Islet of Langerhans (tissue), 1 donor: ENCODE data around the gene MATN4.

Source experiments
- FAIRE-seq: peaks from one replicate; lab custom pipeline; 2011; peaks lifted over from hg19 to GRCh38; lab: Jason Lieb, UNC

The MATN4 gene

DNA sequence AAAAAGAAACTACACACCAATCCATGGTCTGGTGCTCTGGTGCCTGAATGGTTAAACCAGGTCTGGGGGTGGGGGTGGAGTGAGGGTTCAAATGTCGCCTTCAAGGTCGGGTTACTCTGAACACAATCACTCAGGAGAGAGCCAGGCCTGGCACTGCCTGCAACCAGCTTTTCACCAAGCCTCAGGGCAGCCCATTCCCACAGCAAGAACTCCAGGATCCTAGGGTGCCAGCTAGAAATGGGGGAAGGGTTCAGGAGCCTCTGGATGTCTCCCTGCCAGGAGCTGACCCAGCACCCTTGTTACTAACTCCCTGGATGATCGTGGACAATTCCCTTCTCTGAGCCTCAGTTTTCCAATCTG, 33.5 kb upstream of the MATN4 start:
- no peak for FAIRE-seq

DNA sequence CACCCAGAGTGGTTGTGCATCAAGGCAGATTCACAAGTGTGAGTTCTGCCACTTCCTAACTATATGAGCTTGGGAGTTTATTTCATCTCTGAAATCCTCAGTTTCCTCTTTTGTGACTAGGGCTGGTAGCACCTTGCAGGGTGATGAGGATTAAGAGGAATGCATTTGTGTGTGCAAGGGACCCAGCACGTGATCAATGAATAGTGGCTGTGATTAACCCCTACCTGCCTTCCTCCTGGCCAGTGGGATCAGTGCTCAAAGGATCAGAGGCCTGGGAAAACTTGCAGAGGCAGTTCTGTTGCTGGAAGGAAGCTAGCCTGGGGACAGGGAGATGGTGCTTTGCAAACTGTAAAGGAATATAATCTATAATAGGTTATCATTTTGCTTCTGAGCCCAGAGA, 32.9 kb upstream of the MATN4 start:
- no peak for FAIRE-seq

DNA sequence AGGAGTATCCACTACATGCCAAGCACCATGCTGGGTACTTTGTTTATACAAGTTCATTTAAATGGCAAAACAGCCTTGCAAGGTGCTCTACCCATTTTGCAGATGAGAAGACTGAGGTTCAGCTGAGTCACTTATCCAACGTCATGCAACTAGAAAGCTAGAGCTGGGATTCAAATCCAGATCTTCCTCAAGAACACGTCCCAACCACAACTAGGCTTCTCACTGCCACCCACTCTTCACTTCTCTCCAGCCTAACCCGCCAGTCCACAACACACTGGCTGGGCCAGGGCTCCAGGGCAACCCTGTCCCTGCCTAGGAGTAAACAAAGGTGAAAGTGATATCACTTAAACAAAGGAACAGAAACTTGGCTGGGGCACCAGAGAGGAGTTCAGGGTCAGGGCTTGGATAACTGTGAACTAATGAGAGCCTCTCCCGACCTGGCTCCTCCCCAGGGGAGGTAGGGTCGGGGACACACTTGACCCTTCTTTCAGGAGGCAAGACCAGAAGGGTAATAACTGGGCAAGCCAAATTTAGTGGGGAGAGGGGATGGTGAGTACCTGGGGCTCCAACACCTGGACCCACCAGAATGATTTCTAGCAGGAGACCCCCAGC, 32.2 kb upstream of the MATN4 start:
- FAIRE-seq: no peak

DNA sequence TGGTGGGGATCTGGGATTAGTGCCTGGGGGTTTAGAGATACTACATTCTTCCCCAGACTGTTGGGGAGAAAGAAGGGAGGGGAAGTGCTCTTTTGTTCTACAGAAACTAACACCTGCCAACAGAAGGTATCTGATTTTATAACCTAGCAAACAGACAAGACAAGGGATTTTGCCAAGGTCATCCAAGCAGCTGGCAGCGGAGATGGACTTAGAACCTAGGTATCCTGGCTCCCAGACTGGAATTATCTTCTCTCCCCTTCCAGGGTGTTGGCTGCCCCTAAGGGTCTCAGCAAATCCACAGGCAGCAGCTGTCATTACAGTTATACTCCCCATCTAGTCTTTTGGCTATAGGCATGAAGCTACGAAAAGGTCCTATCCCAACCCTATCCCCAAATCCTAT, 31.7 kb upstream of the MATN4 start:
- no peak for FAIRE-seq

DNA sequence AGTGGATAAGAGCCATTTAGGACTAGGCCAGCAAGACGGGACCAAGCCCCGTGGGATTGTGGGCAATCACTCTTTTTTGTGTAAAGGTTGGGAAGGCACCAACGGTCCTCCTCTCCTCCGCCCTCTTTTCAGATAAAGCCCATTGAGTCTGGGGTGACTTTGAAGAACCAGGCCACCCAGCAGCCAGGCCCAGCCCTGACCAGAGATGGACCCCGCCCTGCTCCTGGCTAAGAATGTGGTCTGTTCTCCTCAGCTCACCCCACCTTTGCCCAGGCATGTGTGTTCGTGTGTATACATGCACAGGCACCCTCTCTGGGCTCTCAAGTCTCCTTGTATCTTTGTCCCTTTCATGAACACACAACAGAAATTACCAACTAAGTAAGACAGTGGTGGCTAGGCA, 31.0 kb upstream of the MATN4 start:
- FAIRE-seq: no peak

DNA sequence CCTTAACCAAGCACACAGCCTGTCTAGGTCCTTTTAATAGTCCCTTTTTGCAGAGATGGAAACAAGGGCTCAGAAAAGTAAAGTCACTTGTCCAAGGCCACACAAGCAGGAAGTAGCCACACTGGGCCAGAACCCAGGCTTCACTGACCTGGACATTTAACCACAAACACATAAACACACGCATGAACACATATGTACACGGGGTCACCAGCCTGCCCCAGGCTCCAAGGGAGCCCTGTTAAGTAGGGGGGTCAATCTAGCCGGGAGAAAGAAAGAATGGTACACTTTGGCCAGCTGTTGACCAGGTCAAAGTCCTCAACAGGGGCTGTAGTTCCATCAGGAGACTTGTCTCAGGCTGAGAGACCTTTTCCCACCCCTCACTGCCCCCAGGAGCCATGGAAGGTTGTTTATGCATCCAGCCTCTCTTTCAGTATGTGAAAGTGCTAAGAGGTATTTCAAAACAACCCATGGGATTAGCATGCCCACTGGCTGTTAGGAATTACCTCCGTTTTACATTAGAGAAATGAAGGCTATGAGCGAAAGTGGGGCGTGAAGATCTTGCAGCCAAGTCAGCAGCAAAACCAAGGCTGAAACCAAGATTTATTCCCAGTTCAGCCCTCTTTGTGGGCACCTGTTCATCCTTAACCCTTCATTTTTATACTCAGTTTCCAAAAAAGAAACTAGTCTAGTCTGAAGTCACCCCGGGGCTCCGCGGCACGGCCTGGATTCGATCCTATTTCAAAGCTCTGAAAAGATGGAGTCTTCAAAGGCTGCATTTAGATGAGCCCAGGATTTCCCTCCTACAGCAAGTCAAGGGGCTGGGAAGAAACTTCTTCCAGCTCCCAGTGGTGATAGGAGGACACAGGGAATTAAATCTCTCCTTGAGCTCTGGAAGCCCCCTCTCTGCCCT, 30.3 kb upstream of the MATN4 start:
- no peak for FAIRE-seq

DNA sequence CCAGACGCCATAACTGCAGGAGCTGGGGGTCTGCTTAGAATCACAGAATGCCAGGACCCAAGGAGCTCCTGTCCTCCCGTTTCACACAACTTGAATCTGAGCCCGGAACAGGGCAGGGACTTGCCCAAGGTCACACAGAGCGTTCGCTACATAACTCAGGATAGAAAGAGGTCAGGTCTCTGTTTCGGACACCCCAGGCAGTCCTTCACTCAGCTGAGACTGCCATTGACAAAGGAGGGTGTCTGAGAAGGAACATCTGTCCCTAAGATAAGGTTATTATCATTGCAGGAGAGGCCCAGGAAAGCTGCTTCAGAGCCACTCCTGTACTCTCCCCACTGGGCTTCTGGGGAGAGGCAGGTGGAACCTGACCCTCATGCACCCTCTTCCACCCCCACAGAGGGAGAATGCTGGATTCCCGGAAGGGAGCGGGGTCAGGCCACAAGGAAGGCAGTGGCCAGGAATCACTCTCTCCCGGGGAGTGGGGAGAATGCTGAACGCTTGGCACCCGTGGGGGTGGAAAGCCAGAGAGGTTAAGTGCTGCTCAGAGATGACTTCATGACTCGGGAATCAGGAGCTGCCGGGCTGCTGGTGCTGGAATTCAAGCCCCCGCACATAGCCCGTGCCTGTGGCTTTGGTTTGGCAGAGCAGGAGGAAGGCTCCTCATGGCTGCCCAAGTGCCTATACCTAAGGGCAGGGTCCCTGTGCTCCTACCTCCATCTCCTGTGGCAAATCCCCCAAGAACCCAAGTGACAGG, 29.4 kb upstream of the MATN4 start:
- no peak for FAIRE-seq

DNA sequence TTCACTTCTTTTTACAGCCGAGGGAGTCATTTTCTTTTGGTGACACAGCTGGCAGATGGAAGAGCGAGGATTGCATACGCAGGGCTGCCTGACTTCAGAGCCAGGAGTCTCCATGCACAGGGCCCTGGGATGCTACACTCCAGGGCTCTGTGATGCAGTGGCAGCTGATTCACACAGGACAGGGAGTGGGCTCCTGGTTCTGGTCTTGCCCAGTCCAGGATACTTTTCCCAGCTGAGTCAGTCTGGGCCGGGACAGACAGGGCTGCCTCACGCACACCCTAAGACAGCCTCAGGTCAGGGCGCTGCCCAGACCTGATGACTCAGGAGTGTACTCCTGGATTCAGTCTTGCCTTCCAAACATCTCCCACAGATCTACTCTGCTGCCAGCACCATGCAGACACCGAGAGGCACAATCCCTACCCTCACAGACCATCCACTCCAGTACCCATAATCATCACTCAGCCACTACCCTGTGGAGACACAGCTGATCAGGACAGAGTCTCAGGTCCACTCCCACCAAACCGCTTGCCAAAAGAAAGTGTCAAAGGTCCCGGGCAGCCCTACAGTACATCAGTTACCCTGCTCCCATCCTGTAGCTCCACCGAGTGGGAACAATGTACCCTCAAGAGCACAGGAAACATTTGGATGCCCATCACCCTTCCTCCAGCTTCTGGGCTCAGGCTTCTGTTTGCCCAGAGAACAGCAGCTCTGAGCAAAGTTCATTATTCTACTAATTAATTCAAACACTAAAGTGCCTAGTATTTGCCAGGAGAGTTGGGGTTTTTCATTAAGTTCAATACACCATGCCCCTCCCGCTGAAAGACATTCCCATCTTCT, 28.6 kb upstream of the MATN4 start:
- no peak for FAIRE-seq

DNA sequence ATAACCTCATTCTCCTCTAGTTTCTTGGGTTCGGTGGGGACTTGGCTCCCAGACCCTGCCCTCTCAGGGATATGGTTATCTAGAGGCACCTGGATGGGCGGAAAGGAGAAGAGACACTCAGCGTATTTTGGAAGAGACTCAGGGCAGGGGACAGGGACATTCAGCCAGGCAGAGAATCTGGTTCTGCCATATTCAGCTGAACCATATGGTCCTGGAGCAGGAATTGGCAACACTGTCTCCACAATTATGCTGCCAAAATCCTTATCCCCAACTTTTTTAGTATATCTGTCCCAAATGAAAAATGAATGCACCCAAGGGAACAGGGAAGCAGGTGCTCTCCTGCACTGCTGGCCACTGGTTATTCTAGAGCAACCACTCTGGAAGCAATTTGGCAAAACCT, 22.4 kb upstream of the MATN4 start:
- FAIRE-seq: no peak

DNA sequence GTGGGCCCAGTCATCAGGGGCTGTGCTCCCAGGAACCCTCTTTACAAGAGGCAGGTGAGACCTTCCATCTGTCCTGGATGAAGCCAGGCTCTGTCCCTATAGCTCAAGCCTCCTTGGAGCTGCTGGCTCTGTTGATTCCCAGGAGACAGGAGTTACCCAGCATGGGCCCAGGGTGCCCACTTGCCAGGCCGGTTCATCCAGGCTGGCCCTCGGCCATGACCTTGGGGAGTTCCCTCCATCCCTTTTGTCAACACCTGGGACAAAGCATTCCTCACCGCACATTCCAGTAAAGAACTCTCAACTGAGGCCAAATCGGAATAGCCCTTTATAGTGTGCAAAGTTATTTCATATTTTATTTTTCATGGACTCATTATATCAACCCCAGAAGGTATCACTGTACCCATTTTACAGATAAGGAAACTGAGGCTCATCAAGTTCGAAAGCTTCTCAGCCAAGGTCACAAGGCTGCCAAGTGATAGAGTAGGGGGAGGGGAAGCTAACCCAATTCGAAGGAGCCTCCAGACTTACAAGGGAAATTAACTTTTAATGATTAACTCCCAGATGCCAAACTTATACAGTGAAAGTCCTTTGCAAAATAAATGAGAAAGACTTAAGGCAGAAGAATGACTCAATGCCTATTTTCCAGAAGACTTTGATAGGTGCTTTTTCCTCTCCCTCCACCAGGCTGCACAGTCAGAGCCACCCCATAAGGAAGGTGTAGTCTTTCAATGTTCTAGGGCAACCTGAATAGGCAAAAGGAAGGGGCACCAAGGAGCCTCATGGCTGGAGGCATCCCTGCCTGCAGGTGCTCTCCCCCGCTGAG, 21.6 kb upstream of the MATN4 start:
- no peak for FAIRE-seq

DNA sequence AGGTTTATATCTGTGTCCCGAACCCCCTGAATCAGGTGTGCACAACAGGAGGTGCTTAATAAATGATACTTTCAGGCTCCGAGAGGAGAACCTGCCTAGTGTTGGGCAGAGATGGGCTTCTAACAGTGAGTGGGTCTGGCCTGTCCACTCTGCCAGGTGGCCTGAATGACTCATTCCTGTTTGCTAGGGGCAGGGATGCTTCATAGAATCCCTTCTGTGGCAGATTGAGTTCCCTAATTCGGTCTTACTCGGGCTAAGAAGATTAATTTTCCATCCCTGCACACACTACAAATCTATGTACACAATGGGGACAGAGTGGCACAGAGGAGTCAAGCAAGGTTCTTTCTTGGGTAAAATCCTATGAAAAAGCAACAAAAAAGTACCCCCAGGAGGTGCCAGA, 20.4 kb upstream of the MATN4 start:
- FAIRE-seq: no peak

DNA sequence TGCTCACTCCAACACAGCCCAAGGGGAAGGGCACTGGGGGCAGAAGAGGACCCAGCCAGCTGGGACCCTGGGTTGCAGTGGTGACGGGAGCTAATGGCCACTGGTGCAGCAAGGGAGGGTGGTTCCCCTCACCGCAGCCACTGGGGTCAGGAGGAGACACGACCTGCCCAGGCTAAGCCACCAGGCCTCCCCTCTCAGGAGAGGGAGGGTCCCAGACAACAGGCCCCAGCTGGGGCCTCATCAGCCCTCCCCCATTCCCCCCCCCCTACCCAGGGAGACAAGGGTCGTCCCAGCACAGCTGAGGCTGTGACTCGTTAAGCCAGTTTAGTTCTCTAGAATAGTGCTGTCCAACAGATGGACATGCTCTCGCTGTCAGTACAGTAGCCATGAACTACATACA, 17.3 kb upstream of the MATN4 start:
- no peak for FAIRE-seq

DNA sequence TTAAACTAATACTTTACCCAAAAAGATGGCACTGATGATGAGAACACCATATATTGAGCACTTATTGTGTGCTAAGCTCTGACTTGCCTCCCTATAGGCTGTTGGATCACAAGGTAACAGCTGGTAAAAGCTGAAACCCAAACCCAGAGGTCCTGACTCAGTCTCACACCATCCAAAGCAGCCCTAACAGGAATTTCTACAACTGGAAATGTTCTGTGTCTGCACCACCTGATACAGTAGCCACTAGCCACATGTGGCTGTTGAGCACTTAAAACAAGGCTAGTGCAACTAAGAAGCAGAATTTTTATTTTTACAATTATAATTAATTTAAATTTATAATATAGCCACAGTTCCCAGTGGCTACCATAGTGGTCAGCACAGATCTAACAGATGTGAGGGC, 15.6 kb upstream of the MATN4 start:
- no peak for FAIRE-seq

DNA sequence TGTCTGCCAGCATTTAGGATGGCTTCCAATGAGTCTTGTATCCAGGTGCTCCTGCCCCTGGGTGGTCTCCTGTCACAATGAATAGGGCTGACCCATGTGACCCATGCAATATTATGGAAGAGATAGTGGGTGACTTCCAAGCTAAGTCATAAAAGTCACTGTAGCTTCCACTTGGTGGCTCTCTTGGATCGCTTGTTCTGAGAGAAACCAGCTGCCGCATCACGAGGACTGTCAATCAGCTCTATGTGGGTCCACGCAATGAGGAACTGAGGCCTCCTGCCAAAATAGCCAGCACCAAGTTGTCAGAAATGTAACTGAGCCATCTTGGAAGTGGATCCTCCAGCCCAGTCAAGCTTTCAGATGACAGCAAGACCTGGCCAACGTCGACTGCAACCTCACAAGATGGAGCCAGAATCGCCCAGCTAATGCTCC, 14.9 kb upstream of the MATN4 start:
- no peak for FAIRE-seq

DNA sequence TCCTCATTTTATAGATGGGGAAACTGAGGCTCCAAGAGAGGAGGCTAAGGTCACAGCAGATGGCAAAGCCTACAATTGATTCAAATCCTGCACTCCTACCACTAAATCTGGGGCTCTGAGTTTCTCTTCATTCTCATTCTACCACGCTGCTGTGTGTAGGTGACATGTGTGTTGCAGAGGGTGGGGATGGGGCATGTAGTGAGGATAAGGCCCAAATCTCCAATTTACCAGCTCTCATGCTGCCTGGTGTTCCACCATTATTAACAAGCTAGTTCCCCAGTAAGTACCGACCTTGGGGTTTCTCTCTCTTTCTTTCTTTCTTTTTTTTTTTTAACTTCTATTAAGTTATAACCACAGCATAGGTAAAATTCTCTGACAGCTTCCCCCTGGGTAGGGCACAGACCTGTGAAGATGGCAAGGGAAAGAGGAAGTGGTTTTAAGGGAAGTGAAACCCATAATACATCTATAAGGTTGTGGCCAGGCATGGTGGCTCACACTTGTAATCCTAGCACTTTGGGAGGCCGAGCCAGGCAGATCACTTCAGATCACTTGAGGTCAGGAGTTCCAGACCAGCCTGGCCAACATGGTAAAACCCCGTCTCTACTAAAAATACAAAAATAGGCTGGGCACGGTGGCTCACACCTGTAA, 13.0 kb upstream of the MATN4 start:
- no peak for FAIRE-seq

DNA sequence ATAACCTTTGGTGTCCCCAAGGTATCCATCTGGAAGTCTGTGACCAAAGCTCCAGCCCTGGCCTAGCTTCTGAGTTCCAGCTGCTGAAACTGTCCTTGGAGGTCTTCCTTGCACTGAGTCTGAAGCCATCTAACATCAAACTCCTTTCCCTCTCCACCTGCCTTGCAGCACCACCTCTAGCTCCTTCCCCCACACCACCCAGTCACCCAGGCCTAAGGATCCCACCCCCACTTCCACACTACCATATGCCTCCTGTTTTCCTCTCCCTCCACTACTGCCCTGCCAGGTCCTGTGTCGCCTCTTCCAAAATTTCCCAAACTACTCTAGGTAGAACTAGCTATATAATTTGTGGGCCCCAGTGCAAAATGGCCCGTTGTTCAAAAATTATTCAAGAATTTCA, 10.8 kb upstream of the MATN4 start:
- no peak for FAIRE-seq

DNA sequence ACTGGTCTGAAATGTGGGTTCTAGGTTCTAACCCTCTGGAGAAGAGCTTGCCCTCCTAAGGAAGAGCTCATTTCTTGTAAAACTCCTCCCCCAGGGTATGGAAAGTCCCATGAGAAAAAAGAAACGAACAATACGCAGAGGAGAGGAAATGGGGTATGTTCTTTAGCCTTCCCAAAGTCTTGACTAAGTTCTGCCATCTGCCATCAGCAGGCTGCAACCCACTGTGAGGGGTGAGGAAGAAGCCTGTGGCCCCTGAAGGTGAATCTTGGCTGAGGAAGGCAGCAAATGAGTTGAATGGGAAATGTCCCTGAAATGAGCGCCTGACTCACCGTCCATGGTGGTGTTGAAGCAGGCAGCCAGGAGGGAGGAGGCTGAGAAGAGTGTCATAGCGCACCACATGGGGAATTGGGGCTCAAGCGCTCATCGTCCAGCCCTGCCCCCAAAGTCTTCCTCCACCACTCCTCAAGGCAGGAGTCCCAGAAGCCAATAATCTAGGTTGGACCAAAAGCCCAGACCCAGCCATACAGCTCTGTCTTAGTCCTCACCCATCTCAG, 10.4 kb upstream of the MATN4 start:
- FAIRE-seq: no peak

DNA sequence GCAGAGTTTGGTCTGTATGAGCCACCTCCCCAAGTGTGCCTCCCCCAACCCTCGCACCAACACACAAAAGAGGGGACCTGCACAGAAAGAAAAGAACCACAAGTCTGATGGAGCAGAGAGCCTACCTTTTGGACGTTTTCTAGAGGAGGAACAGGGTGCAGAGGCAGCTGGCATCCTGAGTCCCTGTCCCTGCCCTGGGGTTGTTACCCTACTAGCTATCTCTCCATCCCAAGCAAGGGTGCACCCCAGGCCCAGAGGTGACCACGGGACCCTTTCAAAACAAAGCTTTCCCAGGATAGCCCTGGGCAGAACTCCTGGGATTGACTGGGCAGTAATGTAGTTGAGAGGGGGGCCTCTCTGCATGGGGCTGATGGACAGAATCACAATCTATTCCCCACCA, 9.7 kb upstream of the MATN4 start:
- FAIRE-seq: no peak

DNA sequence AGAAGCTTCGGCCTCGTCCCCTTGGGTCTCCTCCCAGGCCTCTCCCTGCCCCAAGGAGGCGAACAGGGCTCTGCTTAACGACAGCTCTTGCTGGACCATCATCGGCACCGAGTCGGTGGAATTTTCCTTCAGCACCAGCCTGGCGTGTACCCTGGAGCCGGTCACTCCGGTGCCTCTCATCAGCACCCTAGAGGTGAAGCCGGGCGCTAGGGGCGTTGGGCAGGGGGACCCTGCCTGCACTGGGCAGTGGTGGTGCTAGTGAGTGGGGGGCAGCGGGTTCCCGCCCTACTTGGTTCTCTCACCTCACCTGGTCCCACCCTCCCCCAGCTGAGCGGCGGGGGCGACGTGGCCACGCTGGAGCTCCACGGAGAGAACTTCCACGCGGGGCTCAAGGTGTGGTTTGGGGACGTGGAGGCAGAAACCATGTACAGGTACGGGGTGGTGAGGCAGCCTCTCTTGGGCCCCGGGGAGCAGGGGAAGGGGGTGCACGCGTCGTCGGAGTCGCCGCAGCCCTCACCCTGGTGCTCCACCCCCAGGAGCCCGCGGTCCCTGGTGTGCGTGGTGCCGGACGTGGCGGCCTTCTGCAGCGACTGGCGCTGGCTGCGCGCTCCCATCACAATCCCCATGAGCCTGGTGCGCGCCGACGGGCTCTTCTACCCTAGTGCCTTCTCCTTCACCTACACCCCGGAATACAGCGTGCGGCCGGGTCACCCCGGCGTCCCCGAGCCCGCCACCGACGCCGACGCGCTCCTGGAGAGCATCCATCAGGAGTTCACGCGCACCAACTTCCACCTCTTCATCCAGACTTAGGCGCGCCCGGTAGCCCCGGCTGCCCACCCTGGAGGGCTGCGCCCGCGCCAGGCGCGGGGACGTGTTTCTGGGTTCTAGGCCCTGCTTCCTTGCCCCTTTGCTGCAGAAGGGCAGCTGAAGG, 8.3 kb upstream of the MATN4 start:
- FAIRE-seq: no peak

DNA sequence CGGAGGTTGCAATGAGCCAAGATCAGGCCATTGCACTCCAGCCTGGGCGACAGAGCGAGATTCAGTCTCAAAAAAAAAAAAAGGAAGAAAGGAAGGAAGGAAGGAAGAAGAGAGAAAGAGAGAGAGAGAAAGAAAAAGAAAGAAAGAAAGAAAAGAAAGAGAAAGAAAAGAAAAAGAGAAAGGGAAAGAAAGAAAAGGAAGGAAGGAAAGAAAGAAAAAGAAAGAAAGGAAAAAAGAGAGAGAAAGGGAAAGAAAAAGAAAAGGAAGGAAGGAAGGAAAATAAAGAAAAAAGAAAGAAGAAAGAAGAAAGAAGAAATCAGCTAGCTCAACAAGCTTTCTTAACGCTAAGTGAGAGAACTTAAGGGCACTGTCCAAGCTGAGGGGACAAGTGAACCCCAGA, 7.6 kb upstream of the MATN4 start:
- no peak for FAIRE-seq
